Hematopoietic multipotent progenitor cell treated with erythropoietin and hydrocortisone succinate and interleukin-3 and kit ligand, for 8 days (in vitro differentiated cells): Measurements from ENCODE around the gene USP25.

Source experiments
- DNase-seq: peaks from one replicate; pipeline ENCODE4 v3.0.0-alpha.2; 2015

USP25 gene

DNA sequence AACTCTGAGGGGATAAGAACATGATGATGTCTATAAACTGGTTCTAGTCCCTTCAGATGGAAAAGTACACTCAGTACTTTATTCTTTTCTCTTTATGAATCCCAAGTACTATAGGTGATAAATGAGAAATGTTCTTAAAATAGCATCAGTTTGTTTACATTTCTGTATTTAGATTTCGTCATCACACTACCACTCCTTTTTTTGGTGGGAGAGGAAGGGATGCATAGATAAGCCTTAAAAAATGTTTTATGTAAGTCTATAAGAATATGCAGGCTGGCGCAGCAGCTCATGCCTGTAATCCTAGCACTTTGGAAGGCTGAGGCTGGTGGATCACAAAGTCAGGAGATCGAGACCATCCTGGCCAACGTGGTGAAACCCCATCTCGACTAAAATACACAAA is 144.8 kb downstream of the USP25 start:
- DNase-seq, result no peak

DNA sequence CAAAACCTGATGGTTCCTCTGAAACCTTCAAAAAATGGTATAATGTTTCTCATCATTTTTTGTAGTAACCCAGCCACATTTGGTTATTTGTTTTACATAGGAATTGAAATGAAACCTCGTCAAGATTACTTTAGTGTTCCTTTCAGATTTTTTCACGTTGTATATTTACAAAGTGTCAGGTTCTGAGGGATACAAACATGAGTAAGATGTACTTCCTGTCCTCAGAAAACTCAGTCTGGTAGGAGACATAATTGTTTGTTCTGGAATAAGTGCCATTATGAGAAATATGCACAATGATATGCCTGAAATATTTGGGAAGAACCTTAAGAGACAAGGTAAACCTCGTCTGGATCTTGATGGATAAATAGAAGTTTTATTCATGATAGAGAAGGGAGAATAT is 145.5 kb downstream of the USP25 start:
- no peak for DNase-seq

DNA sequence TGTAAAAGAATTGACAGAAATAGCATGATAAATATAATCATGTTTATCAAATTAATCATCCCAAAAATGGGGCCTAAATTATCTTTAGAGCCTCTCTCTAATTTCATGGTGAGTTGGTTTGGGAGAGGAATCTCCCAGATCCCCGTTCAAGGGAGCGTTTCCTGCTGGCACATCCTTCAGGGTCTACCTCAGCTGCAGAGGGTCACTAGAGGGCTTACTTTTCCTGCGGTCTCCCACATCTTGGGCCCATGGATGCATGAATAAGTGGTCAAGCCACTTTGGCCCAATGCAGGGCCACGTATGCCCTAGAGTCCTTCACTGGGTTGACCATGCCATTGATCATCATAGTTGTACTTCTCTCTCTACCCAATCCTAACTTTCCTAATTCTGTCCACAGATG is 164.1 kb downstream of the USP25 start:
- no peak for DNase-seq

DNA sequence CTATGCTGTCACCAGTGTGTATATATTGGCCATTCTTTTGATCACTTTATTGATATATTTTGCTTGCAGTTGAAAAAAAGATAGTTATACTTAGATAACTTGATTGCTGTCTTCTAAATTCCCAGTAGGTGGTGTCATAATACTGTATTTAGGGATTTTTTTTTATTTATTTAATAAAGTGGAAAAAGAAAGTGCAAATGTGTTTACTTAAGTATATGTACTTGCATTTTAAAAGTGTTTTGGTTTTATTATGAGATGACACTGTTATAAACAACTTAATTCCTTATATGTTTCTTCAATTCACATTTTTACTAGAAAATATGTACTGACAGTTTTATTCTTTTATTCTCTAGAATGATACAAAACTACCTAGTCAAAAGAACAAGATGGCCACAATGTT is 164.8 kb downstream of the USP25 start:
- peak; percentile 15 for DNase-seq

DNA sequence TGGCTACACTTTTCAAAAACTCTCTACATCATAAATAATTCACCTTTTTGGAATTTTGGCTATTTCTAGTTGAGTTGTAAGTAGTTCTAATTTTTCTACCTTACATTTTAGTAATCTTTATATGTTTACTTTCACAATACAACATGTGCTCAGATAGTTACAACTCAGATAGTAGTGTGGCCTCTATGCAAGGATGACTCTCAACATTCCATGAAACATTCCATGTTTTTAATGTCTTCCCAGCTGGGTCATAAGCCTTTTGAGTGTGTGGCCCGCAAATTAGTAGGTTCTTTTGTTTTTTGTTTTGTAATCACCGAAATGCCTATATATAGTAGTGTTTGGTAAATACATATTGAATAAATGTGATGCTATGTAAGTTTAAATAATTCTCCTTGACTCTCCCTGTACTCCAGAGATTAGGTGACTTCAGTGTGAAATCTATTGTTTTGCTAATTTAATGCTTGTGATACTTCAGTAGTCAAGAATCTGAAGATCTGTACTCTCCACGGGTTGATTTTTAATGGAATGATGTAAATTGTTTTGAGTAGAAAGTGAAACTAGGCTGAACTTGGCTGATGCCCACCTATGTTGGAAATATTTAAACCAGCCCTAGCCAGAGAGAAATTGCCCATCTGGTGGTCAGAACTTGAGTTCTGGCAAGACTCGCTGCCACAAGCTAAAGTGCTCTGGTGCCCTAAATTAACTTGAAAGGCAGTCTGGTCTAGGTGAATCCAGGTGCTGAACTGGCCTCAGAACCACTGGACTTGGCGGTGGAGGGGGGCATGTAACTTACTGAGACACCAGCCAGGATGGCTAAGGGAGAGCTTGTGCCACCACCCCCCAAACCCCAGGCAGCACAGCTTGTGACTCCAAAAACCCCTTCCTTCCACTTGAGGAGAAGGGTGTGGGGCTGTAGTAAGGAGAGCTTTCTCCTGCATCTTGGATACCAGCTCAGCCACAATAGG is 165.6 kb downstream of the USP25 start:
- no peak for DNase-seq

DNA sequence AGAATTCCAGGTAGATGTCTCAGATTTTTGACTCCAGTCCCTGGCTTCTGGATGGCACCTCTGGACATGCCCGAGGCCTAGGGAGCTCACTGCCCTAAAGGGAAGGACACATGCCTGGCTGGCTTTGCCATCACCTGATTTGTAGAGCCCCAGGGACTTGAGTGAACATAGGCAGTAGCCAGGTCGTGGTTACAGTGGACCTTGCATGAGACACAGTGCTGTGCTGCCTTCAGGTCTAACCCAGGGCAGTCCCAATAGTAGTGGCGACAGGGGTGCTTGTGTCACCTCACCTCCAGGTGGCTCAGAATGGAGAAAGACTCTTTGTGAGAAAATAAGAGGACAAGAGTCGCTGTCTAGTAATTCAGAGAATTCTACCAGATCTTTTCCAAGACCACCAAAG is 166.7 kb downstream of the USP25 start:
- DNase-seq, result no peak

DNA sequence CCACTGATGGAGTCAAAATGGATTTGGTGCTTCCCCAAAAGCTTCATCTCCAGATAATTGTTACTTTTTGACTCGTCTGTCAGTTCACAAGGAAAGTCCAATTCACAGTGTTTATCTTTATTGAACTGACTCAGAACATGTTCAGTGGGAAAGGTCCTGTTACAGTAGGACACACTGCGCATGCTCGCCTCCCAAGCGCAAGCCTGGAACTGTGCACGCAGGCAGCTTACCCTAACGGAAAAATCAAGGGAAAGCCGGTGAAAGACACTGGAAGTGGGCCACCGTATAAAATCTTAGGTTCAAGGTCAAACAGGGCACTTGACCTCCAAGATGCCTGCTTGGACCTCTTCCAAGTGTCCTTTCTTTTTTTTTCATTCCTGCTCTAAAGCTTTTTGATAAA is 174.6 kb downstream of the USP25 start:
- DNase-seq, result no peak

DNA sequence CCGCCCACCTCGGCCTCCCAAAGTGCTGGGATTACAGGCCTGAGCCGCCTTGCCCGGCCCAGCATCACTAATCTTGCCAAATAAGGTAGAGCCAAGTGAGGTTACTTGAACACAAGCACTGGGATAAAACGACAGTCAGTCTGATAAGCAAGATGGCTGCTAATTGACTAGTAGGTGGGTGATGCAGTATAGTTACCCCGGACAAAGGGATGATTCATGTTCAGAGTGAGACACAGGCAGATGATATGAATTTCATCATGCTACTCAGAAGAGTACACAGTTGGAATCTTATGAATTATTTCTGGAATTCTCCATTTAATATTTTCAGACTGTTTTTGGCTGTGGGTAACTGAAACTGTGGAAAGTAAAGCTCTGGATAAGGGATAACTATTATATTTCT is 178.4 kb downstream of the USP25 start:
- DNase-seq, result no peak

DNA sequence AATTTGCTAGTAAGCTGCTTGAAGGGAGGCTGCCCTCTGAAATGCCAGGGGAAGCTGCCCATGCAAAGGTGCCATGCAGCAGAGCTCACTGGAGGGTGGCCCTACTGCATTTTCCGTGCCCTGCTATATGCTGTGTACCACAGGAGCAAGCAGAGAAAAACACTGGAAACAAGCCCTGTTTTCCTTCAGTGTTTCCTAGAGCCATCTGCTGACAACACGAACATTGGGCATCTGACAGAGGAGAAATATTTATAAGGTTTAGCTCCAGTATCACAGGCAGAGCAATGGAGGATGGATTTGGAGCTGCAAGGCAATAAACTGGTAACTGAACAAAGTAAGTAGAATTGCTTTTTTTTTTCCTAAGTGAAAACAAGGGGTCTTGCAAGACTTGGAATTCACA is 198.4 kb downstream of the USP25 start:
- DNase-seq, result no peak

DNA sequence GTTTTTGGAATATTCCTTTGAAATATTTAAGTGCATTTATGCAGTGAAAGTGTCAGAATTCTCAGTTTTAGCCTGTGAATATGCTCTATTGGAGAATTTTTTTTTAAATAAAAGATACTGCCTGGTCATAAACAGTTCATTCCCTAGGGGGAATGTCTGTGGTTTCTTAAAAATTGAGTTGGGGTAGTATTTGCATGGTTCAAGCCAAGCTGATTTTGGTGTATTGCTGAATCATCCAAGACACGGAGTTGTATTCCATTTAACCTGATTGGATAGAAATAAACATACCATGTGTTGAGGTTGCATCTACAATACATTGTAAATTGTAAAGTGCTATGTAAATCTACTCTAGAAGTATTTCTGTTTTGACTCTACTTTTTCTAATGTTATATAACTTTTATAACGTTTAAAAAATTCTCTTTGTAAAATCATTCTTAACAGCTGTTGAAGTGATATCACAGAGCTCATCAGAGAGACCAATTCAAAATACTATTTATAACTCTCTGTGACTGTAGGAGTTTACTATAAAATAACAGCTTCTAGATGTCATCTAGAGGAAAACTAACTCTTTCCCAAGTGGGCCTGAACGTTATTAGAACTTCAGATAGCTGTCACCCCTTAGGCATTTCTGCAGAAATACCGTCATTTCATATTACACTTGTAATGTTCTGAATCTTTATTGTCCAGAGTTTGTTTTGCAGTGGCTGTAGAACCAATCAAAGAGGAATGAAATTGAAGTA is 199.1 kb downstream of the USP25 start:
- DNase-seq, result no peak

DNA sequence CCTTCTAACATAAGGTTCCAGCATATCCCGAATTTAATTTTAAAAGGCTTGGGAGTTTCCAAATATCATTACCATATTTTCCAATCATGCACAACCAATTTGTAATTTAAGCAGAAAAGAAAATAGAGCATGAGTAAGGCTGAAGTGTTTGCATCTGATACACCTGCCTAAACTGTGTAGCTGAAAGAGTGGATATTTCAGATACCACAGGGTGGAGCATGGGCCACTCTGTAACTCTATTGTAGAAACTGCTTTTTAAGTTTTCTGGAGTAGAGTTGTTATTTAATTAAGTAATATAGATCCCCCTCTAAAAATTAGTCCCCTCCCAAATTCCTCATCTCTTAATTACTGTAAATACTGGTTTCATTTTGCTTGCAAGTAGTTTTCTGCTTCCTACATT is 199.8 kb downstream of the USP25 start:
- DNase-seq, result no peak
